ENCODE results near the gene KLLN.
"Not testable (repeated sequence)": the region's sequence is repeated elsewhere in the genome, so short reads cannot be mapped to it uniquely, and the experiment has no call there.

Gene KLLN

GRCh38 chr10:87852089-87852488 is 11.2 kb downstream of the KLLN start:
- no peaks in the 10 kb centered on the region for H3K9me3 ChIP-seq (ENCODE audit: insufficient read depth, low read depth, low read length)
- H3K27me3 ChIP-seq (ENCODE audit: insufficient read depth, low read length): no peaks in the 10 kb centered on the region
- H3K27ac ChIP-seq (ENCODE audit: low read depth, low read length): no peak overlapping the region
- 88% methylated on average over 1 of the region's 1 CpG for WGBS
- no peaks in the 10 kb centered on the region for H3K36me3 ChIP-seq (ENCODE audit: insufficient read depth, low read length)
- H3K9ac ChIP-seq (ENCODE audit: low read depth, low read length): no peak overlapping the region
- H3K4me1 ChIP-seq (ENCODE audit: insufficient read depth, low read length): peaks cover 3% of the 10 kb centered on the region; the same call in 1 of the 2 replicates
- H3K4me3 ChIP-seq (ENCODE audit: low read length): no peak overlapping the region

DNA sequence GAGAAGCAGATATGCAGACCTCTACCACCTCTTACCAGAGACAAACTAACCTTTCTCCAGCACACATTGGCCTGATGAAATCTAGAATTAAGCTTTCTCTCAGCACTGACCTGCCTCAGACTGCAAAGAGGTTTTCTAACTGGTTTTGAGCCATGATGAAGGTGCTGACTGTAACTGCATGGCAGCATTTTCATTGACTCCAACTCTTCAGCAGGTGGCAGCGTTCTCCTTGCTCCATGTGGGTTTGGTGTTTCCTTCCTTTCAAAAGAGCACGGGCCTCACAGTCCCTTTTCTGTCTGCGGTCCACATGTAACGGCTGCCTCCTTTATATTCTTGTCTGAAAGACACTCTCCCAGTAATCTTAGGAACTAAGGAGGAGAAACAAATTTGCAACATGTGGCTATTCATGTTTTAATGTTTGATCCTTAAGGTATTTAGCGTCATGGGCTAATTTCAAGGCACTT is 12.6 kb downstream of the KLLN start:
- no peaks in the 10 kb centered on the region for H3K27me3 ChIP-seq (ENCODE audit: insufficient read depth, low read length)
- 25% methylated on average over 5 of the region's 5 CpGs for WGBS
- H3K9me3 ChIP-seq (ENCODE audit: insufficient read depth, low read depth, low read length): no peaks in the 10 kb centered on the region
- no peak overlapping the region for H3K4me3 ChIP-seq (ENCODE audit: low read length)
- peaks cover 3% of the 10 kb centered on the region; the same call in 1 of the 2 replicates for H3K4me1 ChIP-seq (ENCODE audit: insufficient read depth, low read length)
- no peak overlapping the region for H3K27ac ChIP-seq (ENCODE audit: low read depth, low read length)
- H3K9ac ChIP-seq (ENCODE audit: low read depth, low read length): no peak overlapping the region
- H3K36me3 ChIP-seq (ENCODE audit: insufficient read depth, low read length): no peaks in the 10 kb centered on the region

- Histone ChIP-seq H3K27ac (ENCODE audit: low read depth, low read length) (no peak overlapping the region), H3K27me3 (ENCODE audit: insufficient read depth, low read length) (no peaks in the 10 kb centered on the region), H3K9ac (ENCODE audit: low read depth, low read length) (no peak overlapping the region), H3K9me3 (ENCODE audit: insufficient read depth, low read depth, low read length) (no peaks in the 10 kb centered on the region), H3K4me1 (ENCODE audit: insufficient read depth, low read length) (peaks cover 3% of the 10 kb centered on the region; the same call in 1 of the 2 replicates), H3K36me3 (ENCODE audit: insufficient read depth, low read length) (no peaks in the 10 kb centered on the region), H3K4me3 (ENCODE audit: low read length) (no peak overlapping the region)
Measured at GRCh38 chr10:87849001-87849400, 14.3 kb downstream of the KLLN start.

GRCh38 chr10:87847550-87847949 is 15.8 kb downstream of the KLLN start:
- H3K27ac ChIP-seq (ENCODE audit: low read depth, low read length): no peak overlapping the region
- H3K9me3 ChIP-seq (ENCODE audit: insufficient read depth, low read depth, low read length): no peaks in the 10 kb centered on the region
- H3K4me3 ChIP-seq (ENCODE audit: low read length): no peak overlapping the region
- H3K4me1 ChIP-seq (ENCODE audit: insufficient read depth, low read length): peaks cover 3% of the 10 kb centered on the region; the same call in 1 of the 2 replicates
- H3K9ac ChIP-seq (ENCODE audit: low read depth, low read length): no peak overlapping the region
- no peaks in the 10 kb centered on the region for H3K36me3 ChIP-seq (ENCODE audit: insufficient read depth, low read length)
- no peaks in the 10 kb centered on the region for H3K27me3 ChIP-seq (ENCODE audit: insufficient read depth, low read length)

GRCh38 chr10:87846711-87847110 is 16.6 kb downstream of the KLLN start:
- H3K4me1 ChIP-seq (ENCODE audit: insufficient read depth, low read length); H3K4me3 ChIP-seq (ENCODE audit: low read length); H3K27ac ChIP-seq (ENCODE audit: low read depth, low read length); H3K9me3 ChIP-seq (ENCODE audit: insufficient read depth, low read depth, low read length); H3K27me3 ChIP-seq (ENCODE audit: insufficient read depth, low read length); H3K36me3 ChIP-seq (ENCODE audit: insufficient read depth, low read length); H3K9ac ChIP-seq (ENCODE audit: low read depth, low read length): not testable (repeated sequence)
- WGBS: 98% methylated on average over 8 of the region's 8 CpGs

DNA sequence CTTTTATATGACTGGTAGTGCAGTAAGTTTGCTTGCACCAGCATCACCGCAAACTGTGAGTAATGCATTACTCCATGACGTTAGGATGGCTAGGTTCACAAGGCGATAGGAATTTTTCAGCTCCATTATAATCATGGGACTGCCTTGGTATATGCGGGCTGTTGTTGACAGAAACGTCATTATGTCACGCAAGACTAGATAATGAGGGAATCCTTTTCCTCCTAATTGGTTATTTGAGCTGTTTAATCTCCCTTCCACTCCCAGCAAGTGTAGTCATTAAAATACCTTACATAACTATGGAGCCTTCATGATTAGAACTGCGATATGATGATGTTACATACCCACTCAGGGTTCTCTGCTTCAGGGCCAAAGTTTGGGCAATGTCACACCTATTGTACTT is 17.3 kb downstream of the KLLN start:
- 85% methylated on average over 7 of the region's 7 CpGs for WGBS

GRCh38 chr10:87845624-87845998 is 17.7 kb downstream of the KLLN start:
- no peaks in the 10 kb centered on the region for H3K9me3 ChIP-seq (ENCODE audit: insufficient read depth, low read depth, low read length)
- WGBS: 95% methylated on average over 3 of the region's 3 CpGs
- H3K36me3 ChIP-seq (ENCODE audit: insufficient read depth, low read length): no peaks in the 10 kb centered on the region
- H3K9ac ChIP-seq (ENCODE audit: low read depth, low read length): no peak overlapping the region
- H3K4me3 ChIP-seq (ENCODE audit: low read length): no peak overlapping the region
- H3K4me1 ChIP-seq (ENCODE audit: insufficient read depth, low read length): no peaks in the 10 kb centered on the region
- H3K27me3 ChIP-seq (ENCODE audit: insufficient read depth, low read length): no peaks in the 10 kb centered on the region
- no peak overlapping the region for H3K27ac ChIP-seq (ENCODE audit: low read depth, low read length)

More for the DNA sequence above, 17.3 kb downstream of the KLLN start:
- Histone ChIP-seq H3K9me3 (ENCODE audit: insufficient read depth, low read depth, low read length) (no peaks in the 10 kb centered on the region), H3K4me3 (ENCODE audit: low read length) (no peak overlapping the region), H3K36me3 (ENCODE audit: insufficient read depth, low read length) (no peaks in the 10 kb centered on the region), H3K9ac (ENCODE audit: low read depth, low read length) (no peak overlapping the region), H3K4me1 (ENCODE audit: insufficient read depth, low read length) (peaks cover 2% of the 10 kb centered on the region; the same call in 1 of the 2 replicates), H3K27ac (ENCODE audit: low read depth, low read length) (no peak overlapping the region), H3K27me3 (ENCODE audit: insufficient read depth, low read length) (no peaks in the 10 kb centered on the region)

GRCh38 chr10:87844837-87845623 is 18.3 kb downstream of the KLLN start:
- 88% methylated on average over 1 of the region's 1 CpG for whole genome bisulfite sequencing
- H3K36me3 ChIP-seq (ENCODE audit: insufficient read depth, low read length): no peaks in the 10 kb centered on the region
- no peak overlapping the region for H3K27ac ChIP-seq (ENCODE audit: low read depth, low read length)
- no peaks in the 10 kb centered on the region for H3K4me1 ChIP-seq (ENCODE audit: insufficient read depth, low read length)
- no peak overlapping the region for H3K9ac ChIP-seq (ENCODE audit: low read depth, low read length)
- H3K4me3 ChIP-seq (ENCODE audit: low read length): no peak overlapping the region
- H3K27me3 ChIP-seq (ENCODE audit: insufficient read depth, low read length): no peaks in the 10 kb centered on the region
- H3K9me3 ChIP-seq (ENCODE audit: insufficient read depth, low read depth, low read length): no peaks in the 10 kb centered on the region

DNA sequence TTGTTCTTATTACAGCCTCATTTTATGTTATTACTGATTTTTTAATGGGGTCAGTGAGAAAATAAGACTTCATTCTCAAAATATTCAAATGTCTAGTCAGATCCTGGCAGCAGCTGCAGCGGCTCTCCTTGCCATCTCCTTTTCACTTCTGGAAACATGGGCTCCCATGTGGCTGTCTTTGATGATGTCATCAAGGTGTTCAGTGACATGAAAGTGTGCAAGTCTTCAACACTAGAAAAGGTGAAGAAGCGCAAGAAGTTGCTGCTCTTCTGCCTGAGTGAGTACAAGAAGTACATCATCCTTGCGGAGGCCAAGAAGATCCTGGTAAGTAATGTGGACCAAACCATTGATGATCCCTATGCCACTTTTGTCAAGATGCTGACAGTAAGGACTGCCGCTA is 19.6 kb downstream of the KLLN start:
- no peak overlapping the region for H3K4me3 ChIP-seq (ENCODE audit: low read length)
- 95% methylated on average over 4 of the region's 4 CpGs for WGBS
- H3K27ac ChIP-seq (ENCODE audit: low read depth, low read length): no peak overlapping the region
- no peaks in the 10 kb centered on the region for H3K27me3 ChIP-seq (ENCODE audit: insufficient read depth, low read length)
- no peak overlapping the region for H3K9ac ChIP-seq (ENCODE audit: low read depth, low read length)
- no peaks in the 10 kb centered on the region for H3K4me1 ChIP-seq (ENCODE audit: insufficient read depth, low read length)
- H3K36me3 ChIP-seq (ENCODE audit: insufficient read depth, low read length): no peaks in the 10 kb centered on the region
- H3K9me3 ChIP-seq (ENCODE audit: insufficient read depth, low read depth, low read length): no peaks in the 10 kb centered on the region

DNA sequence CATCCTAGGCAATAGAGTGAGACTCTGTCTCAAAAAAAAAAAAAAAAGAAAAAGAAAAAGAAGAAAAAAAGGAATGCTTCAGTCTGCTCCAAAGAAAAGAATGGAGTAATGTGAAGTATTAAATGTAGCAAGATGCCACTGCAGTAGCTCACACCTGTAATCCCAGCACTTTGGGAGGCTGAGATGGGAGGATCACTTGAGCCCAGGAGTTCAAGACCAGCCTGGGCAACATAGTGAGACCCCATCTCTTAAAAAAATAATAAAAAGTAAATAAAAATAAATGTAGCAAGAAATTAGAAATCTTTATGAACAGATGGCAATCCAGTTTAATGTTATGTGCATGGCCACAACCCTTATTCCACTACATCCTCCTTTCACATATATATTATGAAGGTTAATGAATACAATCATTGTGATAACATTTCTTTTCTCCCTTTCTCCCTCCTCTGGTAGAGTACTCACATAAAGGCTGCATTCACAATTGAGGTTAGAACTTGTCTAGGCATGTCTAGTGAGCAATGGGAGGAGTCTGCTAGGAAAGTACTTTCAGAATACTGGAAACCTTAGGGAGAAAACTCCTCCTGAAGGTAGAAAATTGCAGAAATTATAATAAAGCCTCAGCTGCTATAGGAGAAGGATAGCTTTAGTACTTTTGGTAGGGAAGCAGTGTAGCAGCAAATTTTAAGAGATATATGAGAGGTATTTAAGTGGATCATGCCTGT is 20.4 kb downstream of the KLLN start:
- Histone ChIP-seq H3K4me3 (ENCODE audit: low read length) (no peak overlapping the region), H3K9me3 (ENCODE audit: insufficient read depth, low read depth, low read length) (no peaks in the 10 kb centered on the region), H3K9ac (ENCODE audit: low read depth, low read length) (no peak overlapping the region), H3K4me1 (ENCODE audit: insufficient read depth, low read length) (no peaks in the 10 kb centered on the region), H3K27me3 (ENCODE audit: insufficient read depth, low read length) (no peaks in the 10 kb centered on the region), H3K36me3 (ENCODE audit: insufficient read depth, low read length) (no peaks in the 10 kb centered on the region), H3K27ac (ENCODE audit: low read depth, low read length) (no peak overlapping the region)

DNA sequence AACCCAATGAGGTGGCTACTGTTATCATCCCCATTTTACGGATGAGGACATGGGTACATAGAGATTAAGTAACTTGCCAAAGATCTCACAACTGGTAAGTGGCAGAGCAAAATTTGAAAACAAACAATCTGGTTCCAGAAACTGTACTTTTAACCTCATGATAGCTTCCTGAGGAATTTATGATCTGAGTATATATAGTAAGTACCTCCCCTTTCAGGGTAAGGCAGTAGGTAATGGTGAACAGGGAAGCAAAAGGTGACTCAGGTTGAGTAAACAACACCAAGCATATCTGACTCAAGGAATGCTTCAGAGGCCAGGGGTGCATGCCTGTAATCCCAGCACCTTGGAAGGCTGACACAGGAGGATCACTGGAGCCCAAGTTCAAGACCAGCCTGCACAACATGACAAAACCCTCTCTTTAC is 21.1 kb downstream of the KLLN start:
- 93% methylated on average over 1 of the region's 1 CpG for WGBS
- Histone ChIP-seq H3K4me1 (ENCODE audit: insufficient read depth, low read length) (no peaks in the 10 kb centered on the region), H3K27ac (ENCODE audit: low read depth, low read length) (no peak overlapping the region), H3K4me3 (ENCODE audit: low read length) (no peak overlapping the region), H3K27me3 (ENCODE audit: insufficient read depth, low read length) (no peaks in the 10 kb centered on the region), H3K9ac (ENCODE audit: low read depth, low read length) (no peak overlapping the region), H3K9me3 (ENCODE audit: insufficient read depth, low read depth, low read length) (no peaks in the 10 kb centered on the region), H3K36me3 (ENCODE audit: insufficient read depth, low read length) (no peaks in the 10 kb centered on the region)

Measured in HUES64 (cell line).